Loucy (cell line): ENCODE data around the gene STEAP4.

ENCODE experiments used
- H2AFZ ChIP-seq: fragments of 200-600 bp; sonication (generic); 2 replicates; pipeline ENCODE4 v1.6.0; 2016; ENCODE audit warnings: antibody characterized with exemption, mild to moderate bottlenecking, low read length, moderate library complexity
- H3F3A ChIP-seq: fragments of 200-600 bp; 2 replicates; pipeline ENCODE4 v1.6.0; 2016; ENCODE audit warnings: antibody characterized with exemption, low read depth, mild to moderate bottlenecking
- H3K27me3 ChIP-seq: fragments of 200-600 bp; sonication (generic); 2 replicates; pipeline ENCODE4 v1.6.1; 2014; ENCODE audit warnings: low read length, mild to moderate bottlenecking; ENCODE audit not compliant: insufficient read depth, poor library complexity, severe bottlenecking
- H3K36me3 ChIP-seq: fragments of 200-600 bp; sonication (generic); 2 replicates; pipeline ENCODE4 v1.6.1; 2016; ENCODE audit warnings: low read length; ENCODE audit not compliant: insufficient read depth
- H3K4me1 ChIP-seq: fragments of 200-600 bp; sonication (generic); 2 replicates; pipeline ENCODE4 v1.5.1; 2014; ENCODE audit warnings: low read length, mild to moderate bottlenecking; ENCODE audit not compliant: insufficient read depth, poor library complexity, severe bottlenecking
- H3K4me2 ChIP-seq: fragments of 200-600 bp; sonication (generic); 2 replicates; pipeline ENCODE4 v1.6.0; 2014; ENCODE audit warnings: antibody characterized with exemption, low read length, low read depth, mild to moderate bottlenecking; ENCODE audit not compliant: poor library complexity, severe bottlenecking
- H3K4me3 ChIP-seq: fragments of 200-600 bp; sonication (generic); 2 replicates; pipeline ENCODE4 v1.5.1; 2014; ENCODE audit warnings: low read length, mild to moderate bottlenecking, mixed read lengths; ENCODE audit not compliant: poor library complexity, severe bottlenecking
- H3K79me2 ChIP-seq: fragments of 200-600 bp; sonication (generic); 2 replicates; pipeline ENCODE4 v1.6.1; 2014; ENCODE audit warnings: low read length; ENCODE audit not compliant: insufficient read depth
- H3K9ac ChIP-seq: fragments of 200-600 bp; sonication (generic); 2 replicates; pipeline ENCODE4 v1.6.0; 2014; ENCODE audit warnings: mild to moderate bottlenecking, low read depth, low read length, moderate library complexity; ENCODE audit not compliant: poor library complexity, severe bottlenecking
- H3K9me2 ChIP-seq: fragments of 200-600 bp; sonication (generic); replicated peaks from 2 replicates; pipeline ENCODE4 v1.6.1; 2016; ENCODE audit warnings: low read depth, low read length, mixed read lengths
- H3K9me3 ChIP-seq: fragments of 200-600 bp; sonication (generic); 2 replicates; pipeline ENCODE4 v1.6.1; 2014; ENCODE audit warnings: mild to moderate bottlenecking, antibody characterized with exemption, low read length, low read depth; ENCODE audit not compliant: insufficient read depth
- H4K20me1 ChIP-seq: fragments of 200-600 bp; sonication (generic); 2 replicates; pipeline ENCODE4 v1.6.0; 2014; ENCODE audit warnings: antibody characterized with exemption, low read length, mild to moderate bottlenecking; ENCODE audit not compliant: insufficient read depth, poor library complexity, severe bottlenecking
- CTCF ChIP-seq: fragments of 200-600 bp; sonication (generic); conservative IDR thresholded peaks from 2 replicates; pipeline ENCODE4 v1.5.1; 2014; ENCODE audit warnings: mild to moderate bottlenecking, antibody characterized with exemption, low read length
- EZH2phosphoT487 ChIP-seq: fragments of 200-600 bp; IDR thresholded peaks from 2 replicates; pipeline ENCODE4 v1.6.1; 2018; ENCODE audit warnings: antibody characterized with exemption, mild to moderate bottlenecking, moderate library complexity, borderline replicate concordance

The STEAP4 gene

GRCh38 chr7:88224601-88225275 is 82.0 kb downstream of the STEAP4 start:
- TF ChIP-seq EZH2phosphoT487 (no peak), CTCF (no peak)
- no peak overlapping the region for H3K4me2 ChIP-seq

DNA sequence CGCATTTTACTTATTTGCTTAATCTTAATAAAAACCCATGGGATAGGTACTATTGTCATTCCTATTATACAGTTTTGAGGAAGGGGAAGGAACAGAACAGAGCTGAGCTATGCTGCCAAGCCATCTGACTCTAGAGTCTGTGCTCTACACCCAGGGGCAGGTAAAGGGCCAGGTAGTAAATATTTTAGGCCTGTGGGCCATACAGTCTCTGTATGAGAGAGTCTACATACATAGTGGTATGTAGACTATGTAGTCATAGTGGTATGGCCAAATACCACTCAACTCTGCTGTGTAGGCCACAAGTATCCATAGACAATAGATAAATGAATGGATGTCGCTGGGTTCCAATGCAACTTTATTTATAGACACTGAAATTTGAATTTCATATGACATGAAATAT is 83.4 kb downstream of the STEAP4 start:
- Histone ChIP-seq H4K20me1 (no peaks in the 10 kb centered on the region), H3K9ac (no peak overlapping the region), H3K9me3 (no peaks in the 10 kb centered on the region), H3K27me3 (no peaks in the 10 kb centered on the region), H3K9me2 (no peaks in the 10 kb centered on the region), H3K4me2 (no peak overlapping the region), H3F3A (no peaks in the 10 kb centered on the region), H3K79me2 (peaks cover 18% of the 10 kb centered on the region), H3K4me3 (no peak overlapping the region), H2AFZ (no peak overlapping the region), H3K36me3 (no peaks in the 10 kb centered on the region), H3K4me1 (peaks cover 13% of the 10 kb centered on the region)
- TF ChIP-seq CTCF: no peak
- no peak for TF ChIP-seq EZH2phosphoT487

More at GRCh38 chr7:88224601-88225275, 82.0 kb downstream of the STEAP4 start:
- Histone ChIP-seq H3K4me1 (peaks cover 13% of the 10 kb centered on the region), H3K79me2 (0 out of 2 replicates have a peak, but pooled peaks cover 4% of the 10 kb centered on the region), H3K36me3 (no peaks in the 10 kb centered on the region), H4K20me1 (no peaks in the 10 kb centered on the region), H3K4me3 (no peak overlapping the region), H3K9ac (no peak overlapping the region), H3K9me2 (no peaks in the 10 kb centered on the region), H3K9me3 (no peaks in the 10 kb centered on the region), H3F3A (no peaks in the 10 kb centered on the region), H3K27me3 (no peaks in the 10 kb centered on the region), H2AFZ (no peak overlapping the region)
